Measurements from ENCODE around the gene TBC1D9B. TPM values are rescaled to one million over a fixed set of nuclear protein-coding genes. Genes with fewer than 3 reads are reported as not detected.

Gene TBC1D9B
- total RNA-seq, 1 donor from 2014 or later = 79.6 TPM

GRCh38 chr5:179920175-179920574 is 12.5 kb upstream of the TBC1D9B start:
- H3K36me3 ChIP-seq (ENCODE audit: control insufficient read depth, insufficient read depth, low read length) = no peaks in the 10 kb centered on the region
- no peak overlapping the region for H3K4me3 ChIP-seq (ENCODE audit: low read depth, low read length)
- no peaks in the 10 kb centered on the region for H3K27me3 ChIP-seq (ENCODE audit: control insufficient read depth, insufficient read depth, low read length)
- TF ChIP-seq CTCF (IDR thresholded peaks at IDR 0.05; ENCODE audit: insufficient read depth, low read length, poor library complexity, severe bottlenecking) = no peak
- no peak for DNase-seq (ENCODE audit: low read depth)

GRCh38 chr5:179919487-179920060 is 11.9 kb upstream of the TBC1D9B start:
- no peak for DNase-seq (ENCODE audit: low read depth)
- H3K4me3 ChIP-seq (ENCODE audit: low read depth, low read length) = no peak overlapping the region
- no peaks in the 10 kb centered on the region for H3K36me3 ChIP-seq (ENCODE audit: control insufficient read depth, insufficient read depth, low read length)
- no peaks in the 10 kb centered on the region for H3K27me3 ChIP-seq (ENCODE audit: control insufficient read depth, insufficient read depth, low read length)
- TF ChIP-seq CTCF (IDR thresholded peaks at IDR 0.05; ENCODE audit: insufficient read depth, low read length, poor library complexity, severe bottlenecking) = no peak

- Histone ChIP-seq H3K36me3 (ENCODE audit: control insufficient read depth, insufficient read depth, low read length) (no peaks in the 10 kb centered on the region), H3K4me3 (ENCODE audit: low read depth, low read length) (no peak overlapping the region), H3K27me3 (ENCODE audit: control insufficient read depth, insufficient read depth, low read length) (no peaks in the 10 kb centered on the region)
- no peak for TF ChIP-seq CTCF (IDR thresholded peaks at IDR 0.05; ENCODE audit: insufficient read depth, low read length, poor library complexity, severe bottlenecking)
- no peak for DNase-seq (ENCODE audit: low read depth)
Measured at GRCh38 chr5:179918742-179919486, 11.2 kb upstream of the TBC1D9B start.

- no peaks in the 10 kb centered on the region for H3K36me3 ChIP-seq (ENCODE audit: control insufficient read depth, insufficient read depth, low read length)
- no peak overlapping the region for H3K4me3 ChIP-seq (ENCODE audit: low read depth, low read length)
- no peak for DNase-seq (ENCODE audit: low read depth)
- no peaks in the 10 kb centered on the region for H3K27me3 ChIP-seq (ENCODE audit: control insufficient read depth, insufficient read depth, low read length)
- no peak for TF ChIP-seq CTCF (IDR thresholded peaks at IDR 0.05; ENCODE audit: insufficient read depth, low read length, poor library complexity, severe bottlenecking)
Measured at GRCh38 chr5:179916523-179916922, 8.8 kb upstream of the TBC1D9B start.

GRCh38 chr5:179915406-179915935 is 7.8 kb upstream of the TBC1D9B start:
- DNase-seq (ENCODE audit: low read depth) = no peak
- TF ChIP-seq CTCF (IDR thresholded peaks at IDR 0.05; ENCODE audit: insufficient read depth, low read length, poor library complexity, severe bottlenecking) = no peak
- Histone ChIP-seq H3K36me3 (ENCODE audit: control insufficient read depth, insufficient read depth, low read length) (no peaks in the 10 kb centered on the region), H3K27me3 (ENCODE audit: control insufficient read depth, insufficient read depth, low read length) (no peaks in the 10 kb centered on the region), H3K4me3 (ENCODE audit: low read depth, low read length) (no peak overlapping the region)
